ENCODE data around the gene LMAN1L.

The LMAN1L gene

DNA sequence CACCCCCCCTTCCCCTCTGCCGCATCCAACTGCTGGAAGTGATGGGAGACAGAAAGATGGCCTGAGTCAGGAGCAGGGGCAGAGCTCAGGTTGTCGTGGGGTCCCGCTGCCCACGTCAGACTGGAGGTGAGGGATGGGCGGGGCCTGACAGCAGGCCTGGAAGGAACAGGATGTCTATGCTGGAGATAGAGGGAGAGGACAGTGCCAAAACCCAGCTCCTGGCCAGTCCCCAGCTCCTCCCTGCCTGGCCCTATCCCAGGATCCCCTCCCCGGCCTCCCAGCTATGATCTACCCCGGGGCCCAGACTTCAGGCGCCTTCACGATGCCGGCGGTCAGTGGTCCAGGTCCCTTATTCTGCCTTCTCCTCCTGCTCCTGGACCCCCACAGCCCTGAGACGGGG is at the start of gene LMAN1L:
Gene LMAN1L (plus strand): TSS at position 303 of the 400 bp plus-strand sequence. CDS start 20 bp downstream, at position 323.
- no peak for DNase-seq (ENCODE audit: low read depth in 2 of 2)

GRCh38 chr15:74763416-74763815 is 49.2 kb upstream of the LMAN1L start:
- DNase-seq (ENCODE audit: low read depth in 2 of 2): no peak

DNA sequence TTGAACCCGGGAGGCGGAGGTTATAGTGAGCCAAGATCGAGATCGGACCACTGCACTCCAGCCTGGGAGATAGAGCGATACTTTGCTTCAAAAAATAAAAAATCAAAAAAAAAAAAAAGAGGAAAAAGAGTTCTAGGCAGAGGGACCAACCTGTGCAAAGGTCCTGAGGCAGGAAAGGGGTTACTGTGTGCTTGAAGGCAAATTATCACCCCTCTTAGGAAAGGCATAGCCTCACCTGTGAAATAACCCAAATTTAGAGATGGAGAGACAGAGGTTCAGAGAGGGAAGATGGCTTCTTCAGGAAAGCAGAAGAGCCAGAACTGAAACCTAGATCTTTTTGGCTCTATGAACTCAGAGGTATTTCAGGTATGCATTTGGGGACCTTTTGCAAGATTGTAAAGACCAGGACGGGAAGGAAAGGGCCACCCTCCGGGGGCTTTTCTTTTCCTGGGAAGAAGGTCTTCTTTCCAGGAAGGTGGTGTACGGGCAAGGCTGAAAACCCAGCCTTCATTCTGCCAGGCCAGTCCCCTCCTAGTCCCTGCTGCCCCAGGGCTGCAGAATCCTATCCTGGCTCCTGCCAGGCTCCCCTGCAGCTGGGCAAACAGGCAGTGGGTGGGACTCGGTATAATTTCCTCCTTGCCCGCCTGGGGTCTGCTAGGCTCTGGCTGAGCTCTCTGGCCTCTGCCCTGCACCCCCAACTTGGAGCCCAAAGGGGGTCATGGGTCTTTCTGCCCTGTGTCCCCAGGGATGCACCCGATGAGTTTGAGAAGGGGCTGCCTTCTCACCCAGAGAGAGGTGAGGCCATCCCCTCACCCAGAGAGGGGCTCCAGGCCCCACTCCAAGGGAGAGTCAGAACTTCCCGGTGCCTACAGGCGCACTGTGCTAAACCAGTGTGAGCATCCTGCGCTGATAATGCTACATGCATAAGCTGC is 45.2 kb upstream of the LMAN1L start:
- DNase-seq (ENCODE audit: low read depth in 2 of 2): no peak

- DNase-seq (ENCODE audit: low read depth in 2 of 2): no peak
These were observed 44.4 kb upstream of the LMAN1L start for GRCh38 chr15:74768099-74768770.

DNA sequence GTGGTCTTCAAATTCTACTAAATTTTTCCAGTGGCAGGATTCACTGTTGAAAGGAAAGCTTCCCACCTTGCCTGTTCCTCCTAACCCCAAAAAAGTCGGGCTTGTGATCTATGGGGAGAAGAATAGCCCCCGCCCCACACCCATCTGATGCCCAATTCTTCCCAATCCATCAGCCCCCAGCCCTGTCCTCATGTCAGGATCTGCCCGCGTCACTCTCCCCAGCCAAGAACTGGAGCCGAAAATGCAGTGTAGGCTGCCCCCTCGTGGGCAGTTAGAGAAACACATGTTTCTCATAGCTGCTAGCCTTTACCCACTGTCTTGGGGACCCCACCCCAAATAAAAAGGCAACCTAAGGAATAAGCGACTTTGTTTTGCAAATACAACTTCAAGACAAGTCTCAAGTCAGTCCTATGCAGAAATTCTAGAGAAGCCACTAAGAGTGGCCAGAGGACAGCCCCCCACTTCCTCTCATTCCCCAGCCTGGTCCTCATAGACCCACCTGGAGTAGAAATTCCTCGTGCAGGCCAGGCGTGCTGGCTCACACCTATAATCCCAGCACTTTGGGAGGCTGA is 43.8 kb upstream of the LMAN1L start:
- DNase-seq (ENCODE audit: low read depth in 2 of 2): no peak

DNA sequence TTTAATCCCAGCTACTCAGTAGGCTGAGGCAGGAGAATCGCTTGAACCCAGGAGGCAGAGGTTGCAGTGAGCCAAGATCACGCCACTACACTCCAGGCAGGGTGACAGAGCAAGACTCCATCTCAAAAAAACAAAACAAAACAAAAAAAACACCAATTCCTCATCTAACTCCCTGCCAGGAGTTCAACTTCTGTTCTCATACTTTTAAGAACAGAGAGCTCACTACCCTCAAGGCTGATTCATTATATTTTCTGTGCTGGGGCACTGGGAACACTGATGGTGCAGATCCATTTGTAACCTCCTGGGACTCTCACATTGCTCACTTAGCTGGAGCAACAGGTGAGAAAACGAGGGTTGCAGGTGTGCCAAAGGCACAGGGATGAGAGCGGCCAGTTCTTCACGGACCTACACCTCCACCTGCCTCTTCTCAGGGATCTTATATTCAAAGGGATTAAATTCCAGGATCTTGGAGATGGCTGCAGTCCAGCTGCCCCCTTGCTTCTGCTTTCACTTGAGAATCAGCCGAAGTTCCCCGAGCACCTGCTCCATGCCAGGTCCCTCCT is 43.1 kb upstream of the LMAN1L start:
- no peak for DNase-seq (ENCODE audit: low read depth in 2 of 2)

GRCh38 chr15:74770211-74770903 is 42.3 kb upstream of the LMAN1L start:
- no peak for DNase-seq (ENCODE audit: low read depth in 2 of 2)

GRCh38 chr15:74773329-74773728 is 39.3 kb upstream of the LMAN1L start:
- DNase-seq (ENCODE audit: low read depth in 2 of 2): no peak

- no peak for DNase-seq (ENCODE audit: low read depth in 2 of 2)
These were observed 38.8 kb upstream of the LMAN1L start for GRCh38 chr15:74773731-74774252.

DNA sequence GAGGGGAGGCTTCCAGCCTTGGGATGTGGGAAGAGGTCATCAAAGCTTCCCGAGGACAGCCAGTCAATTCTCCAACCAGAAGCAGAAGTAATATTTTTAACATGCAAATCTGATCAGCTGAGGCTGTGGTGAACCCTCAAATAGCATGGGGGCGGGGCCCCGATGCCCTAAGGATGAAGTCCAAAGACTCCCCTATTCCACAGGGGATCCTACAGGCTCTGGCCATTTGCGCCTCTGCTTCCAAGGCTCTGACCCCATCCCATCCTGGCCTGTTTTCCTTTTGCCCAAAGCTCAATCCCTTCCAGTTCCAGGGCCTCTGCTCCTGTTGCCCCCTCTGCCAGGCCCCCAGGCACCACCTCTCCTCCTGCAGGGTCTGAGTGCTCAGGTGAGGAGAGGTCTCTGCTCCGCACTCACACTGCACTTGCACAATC is 37.5 kb upstream of the LMAN1L start:
- no peak for DNase-seq (ENCODE audit: low read depth in 2 of 2)

- no peak for DNase-seq (ENCODE audit: low read depth in 2 of 2)
These were observed 36.7 kb upstream of the LMAN1L start for GRCh38 chr15:74775894-74776293.

- no peak for DNase-seq (ENCODE audit: low read depth in 2 of 2)
These were observed 35.5 kb upstream of the LMAN1L start for GRCh38 chr15:74776821-74777768.

GRCh38 chr15:74777769-74778598 is 34.7 kb upstream of the LMAN1L start:
- DNase-seq (ENCODE audit: low read depth in 2 of 2): no peak

DNA sequence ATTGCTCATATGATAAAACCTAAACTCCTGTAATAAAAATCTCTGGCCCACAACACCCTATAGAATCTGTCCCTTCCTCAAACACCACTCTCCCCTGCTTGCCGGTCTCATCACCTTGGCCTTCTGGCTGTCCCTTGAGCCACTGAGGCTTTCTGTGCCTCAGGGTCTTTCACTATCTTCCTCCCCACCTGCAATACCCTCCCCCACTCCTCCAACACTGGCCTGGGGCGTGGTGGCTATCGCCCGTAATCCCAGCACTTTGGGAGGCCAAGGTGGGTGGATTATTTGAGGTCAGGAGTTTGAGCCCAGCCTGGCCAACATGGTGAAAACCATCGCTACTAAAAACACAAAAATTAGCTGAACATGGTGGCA is 34.0 kb upstream of the LMAN1L start:
- DNase-seq (ENCODE audit: low read depth in 2 of 2): no peak

DNA sequence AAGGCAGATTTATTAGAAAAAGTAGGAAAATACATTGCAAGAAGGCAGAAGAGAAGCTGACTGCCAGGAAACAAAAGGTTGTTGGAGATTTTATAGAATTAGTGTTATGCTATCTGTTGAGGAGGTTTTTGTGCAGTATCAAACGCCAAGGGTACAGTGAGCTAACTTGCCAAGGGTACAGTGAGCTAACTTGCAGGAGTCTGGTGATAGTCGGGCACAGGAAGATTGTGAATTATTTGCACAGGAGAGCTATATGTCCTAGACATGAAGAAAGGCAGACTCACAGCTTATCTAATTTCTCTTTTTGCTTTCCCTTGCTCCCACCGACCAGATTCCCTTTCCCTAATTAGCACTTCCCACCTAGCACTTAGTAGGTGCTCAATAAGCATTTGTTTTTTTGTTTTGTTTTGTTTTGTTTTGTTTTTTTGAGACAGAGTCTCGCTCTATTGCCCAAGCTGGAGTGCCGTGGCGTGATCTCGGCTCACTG is 33.4 kb upstream of the LMAN1L start:
- no peak for DNase-seq (ENCODE audit: low read depth in 2 of 2)

- DNase-seq (ENCODE audit: low read depth in 2 of 2): no peak
These were observed 31.9 kb upstream of the LMAN1L start for GRCh38 chr15:74780523-74781430.

- no peak for DNase-seq (ENCODE audit: low read depth in 2 of 2)
These were observed 31.0 kb upstream of the LMAN1L start, which contains the start of gene CSK for GRCh38 chr15:74781431-74782258. Gene CSK (plus strand): TSS chr15:74782080. CDS start chr15:74798298, 16,218 bp downstream.

Measured in activated CD8-positive, alpha-beta memory T cell treated with anti-CD3 and anti-CD28 coated beads for 4 hours (primary cell).